ENCODE results near the gene ZNF550.
"Not testable (repeated sequence)": the region's sequence is repeated elsewhere in the genome, so short reads cannot be mapped to it uniquely, and the experiment has no call there.

The ZNF550 gene

DNA sequence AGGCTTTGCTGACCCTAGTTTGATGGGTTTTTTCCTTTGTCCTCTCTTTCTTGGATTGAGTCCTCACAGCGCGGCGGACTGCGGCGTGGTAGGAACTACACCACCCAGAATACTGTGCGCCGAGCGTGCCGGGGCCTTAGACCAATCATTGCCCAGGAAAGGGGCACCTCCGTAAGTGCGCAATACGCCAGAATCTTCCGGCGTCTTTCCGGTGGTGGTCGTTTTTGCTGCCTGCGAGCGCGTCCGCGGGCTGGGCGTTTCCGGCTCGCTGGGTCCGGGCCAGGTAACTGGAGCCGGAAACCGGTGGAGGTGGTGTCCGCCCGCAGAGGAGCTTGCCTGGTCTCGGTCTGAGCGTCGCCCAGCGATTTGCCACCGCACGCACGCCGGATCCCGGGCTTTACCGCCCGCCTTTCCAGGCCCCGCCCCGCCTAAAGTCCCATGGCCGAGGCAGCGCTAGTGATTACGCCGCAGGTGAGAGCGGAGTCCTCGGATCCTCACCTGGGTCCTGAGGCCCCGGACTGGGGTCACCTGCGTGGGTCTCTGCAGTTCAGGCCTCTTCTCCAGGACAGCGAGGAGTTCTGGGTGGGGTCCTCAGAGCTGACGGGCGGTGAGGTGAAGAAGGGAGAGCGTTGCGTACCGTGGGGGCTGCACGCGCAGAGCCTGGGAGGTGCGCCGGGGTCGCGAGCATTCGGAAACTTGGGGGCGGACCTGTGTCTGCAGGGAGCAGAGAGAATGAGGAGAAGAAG, 32.4 kb downstream of the ZNF550 start, which contains the start of gene ZNF549:
Gene ZNF549, plus strand, starts transcription at position 221 of the 746 bp plus-strand sequence. Its CDS starts 218 bp downstream, at position 439.
- peak; percentile 73 for DNase-seq (ENCODE audit: low read depth)

DNA sequence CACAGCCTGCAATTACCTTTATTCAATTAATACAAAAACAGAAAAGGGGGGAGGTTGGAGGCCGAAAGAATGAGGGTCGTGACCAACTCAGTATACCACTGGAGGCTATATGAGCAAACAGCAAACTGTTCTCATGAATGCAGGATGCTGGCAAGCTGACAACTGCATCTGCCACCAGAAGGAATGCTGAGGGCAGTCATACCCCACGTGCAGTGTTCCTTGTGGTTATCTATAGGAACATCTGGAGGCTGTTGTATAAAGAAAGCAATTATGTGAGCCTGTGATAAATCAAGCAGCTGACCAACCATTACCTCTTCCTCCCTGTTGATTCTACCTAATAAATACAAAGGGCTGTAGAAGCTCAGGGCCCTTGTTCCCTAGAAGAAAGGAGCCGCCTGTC, 41.6 kb downstream of the ZNF550 start:
- not testable (repeated sequence) for DNase-seq (ENCODE audit: low read depth)

DNA sequence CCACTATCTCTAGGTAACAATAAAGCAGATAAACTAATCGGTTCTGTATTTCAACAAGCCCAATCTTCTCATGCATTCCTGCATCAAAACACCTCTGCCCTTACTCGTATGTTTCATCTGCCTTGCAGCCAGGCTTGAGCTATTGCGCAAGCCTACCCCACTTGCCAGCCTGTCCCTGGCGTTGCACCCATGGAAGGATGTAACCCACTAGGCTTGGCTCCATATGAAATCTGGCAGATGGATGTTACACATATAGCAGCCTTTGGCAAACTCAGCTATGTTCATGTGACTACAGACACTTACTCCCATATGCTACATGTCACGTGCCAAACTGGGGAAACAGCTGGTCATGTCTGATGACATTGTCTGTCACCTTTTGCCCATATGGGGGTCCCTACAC, 44.4 kb downstream of the ZNF550 start:
- no peak for DNase-seq (ENCODE audit: low read depth)

DNA sequence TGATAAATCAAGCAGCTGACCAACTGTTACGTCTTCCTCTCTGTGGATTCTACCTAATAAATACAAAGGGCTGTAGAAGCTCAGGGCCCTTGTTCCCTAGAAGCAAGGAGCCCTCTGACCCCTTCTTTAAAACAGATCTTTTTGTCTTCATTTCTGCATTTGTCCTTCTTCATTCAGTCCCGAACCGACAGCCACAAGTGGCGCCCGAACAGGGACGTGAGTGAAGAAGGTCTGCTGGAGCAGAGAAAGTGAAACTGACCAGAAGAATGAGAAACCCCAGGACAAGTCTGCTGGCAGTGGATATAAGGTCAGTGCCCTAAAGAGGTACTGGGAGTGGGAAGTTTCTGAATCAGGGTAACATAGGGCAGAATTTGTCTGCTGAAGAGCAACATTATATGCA, 46.8 kb downstream of the ZNF550 start:
- no peak for DNase-seq (ENCODE audit: low read depth)

DNA sequence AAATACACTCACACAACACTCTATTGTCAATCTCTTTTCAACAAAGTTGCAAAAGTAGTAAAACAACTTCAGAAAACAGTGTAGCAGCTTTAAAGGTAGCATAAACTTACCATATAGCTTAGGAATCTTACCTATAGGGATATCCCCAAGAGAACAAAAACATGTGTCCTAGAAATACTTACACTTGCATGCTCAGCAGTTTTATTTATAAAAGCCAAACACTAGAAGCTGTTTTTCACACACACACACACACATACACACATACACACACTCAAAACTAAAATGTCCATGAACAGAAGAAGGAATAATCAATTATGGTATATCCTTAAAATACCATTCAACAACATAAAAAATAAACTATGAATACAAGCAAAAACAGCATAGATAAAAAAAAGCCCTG, 48.2 kb downstream of the ZNF550 start:
- no peak for DNase-seq (ENCODE audit: low read depth)

DNA sequence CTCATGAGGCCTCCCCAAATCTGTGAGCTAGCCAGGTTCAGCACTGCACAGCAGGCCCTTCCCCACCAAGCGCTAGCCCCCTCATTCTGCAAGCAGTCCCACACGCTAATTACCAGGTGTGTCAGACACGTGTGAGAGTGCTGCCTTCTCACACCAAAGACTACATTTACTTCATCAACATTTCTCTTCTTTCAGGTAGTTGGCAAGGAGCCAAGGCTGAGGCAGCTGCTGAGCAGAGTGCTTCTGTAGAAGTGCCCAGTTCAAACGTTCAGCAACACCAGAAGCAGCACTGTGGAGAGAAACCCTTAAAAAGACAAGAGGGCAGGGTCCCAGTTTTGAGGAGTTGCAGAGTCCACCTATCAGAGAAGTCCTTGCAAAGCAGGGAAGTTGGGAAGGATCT, 53.5 kb downstream of the ZNF550 start:
- DNase-seq (ENCODE audit: low read depth): no peak

DNA sequence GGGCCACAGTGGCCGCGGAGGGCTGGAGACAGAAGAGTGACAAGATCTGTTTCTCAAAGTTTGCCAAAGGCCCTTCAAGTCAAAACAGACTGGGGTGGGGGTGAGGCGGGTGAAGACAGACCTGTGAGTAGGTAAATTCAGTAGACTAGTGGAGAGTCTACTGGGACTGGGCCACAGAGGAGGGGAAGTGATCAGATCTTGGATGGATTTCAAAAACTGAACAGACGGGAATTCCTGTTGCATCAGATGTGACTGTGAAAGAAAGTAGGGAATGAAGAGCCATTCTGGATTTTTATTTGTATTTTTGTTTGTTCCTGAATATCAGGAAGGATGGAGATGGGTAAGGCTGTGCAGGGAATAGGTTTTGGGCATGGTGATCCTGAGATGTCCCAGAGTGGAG, 59.3 kb downstream of the ZNF550 start:
- DNase-seq (ENCODE audit: low read depth): not testable (repeated sequence)

DNA sequence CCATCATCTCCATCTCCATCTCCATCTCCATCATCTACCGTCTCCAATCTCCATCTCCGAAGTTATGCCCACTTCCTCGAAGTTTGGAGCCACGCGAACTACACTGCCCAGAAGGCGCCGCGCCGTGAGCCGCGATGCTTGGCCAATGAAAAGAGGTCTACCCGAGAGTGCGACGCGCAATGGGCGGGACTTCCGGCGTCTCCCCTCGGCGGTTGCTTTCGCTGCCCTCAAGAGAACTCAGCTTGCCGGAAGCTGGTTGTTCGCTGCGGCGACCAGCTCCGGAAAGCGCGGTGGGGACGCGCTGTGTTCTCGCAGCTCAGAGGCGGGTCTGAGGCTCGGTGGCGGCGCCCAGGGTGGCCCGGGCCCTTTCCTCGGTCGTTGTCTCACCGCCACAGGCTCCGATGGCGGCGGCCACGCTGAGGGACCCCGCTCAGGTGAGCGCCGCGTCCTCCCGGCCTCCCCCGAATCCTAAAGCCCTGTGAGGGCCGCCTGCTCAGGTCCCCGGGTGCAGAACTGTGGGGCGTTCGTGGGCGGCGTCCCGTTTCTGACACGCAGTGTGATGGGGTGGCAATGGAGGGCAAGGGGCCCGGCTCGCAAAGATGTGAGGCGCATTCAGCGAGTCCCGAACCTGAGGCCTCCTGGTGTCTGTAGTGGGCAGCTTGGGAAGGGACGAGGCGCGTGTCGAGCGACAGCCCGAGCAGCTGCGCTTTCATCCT, 59.8 kb downstream of the ZNF550 start, which contains the start of gene ZNF773:
Gene ZNF773, plus strand, starts transcription at position 259 of the 716 bp plus-strand sequence. Its CDS starts 143 bp downstream, at position 402.
- DNase-seq (ENCODE audit: low read depth): peak; percentile 96

DNA sequence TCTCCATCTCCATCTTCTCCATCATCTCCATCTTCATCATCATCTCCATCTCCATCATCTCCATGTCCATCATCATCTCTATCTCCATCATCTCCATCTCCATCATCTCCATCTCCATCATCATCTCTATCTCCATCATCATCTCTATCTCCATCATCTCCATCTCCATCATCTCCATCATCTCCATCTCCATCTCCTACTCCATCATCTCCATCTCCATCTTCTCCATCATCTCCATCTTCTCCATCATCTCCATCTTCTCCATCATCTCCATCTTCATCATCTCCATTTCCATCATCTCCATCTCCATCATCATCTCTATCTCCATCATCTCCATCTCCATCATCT, 60.4 kb downstream of the ZNF550 start:
- DNase-seq (ENCODE audit: low read depth): not testable (repeated sequence)

DNA sequence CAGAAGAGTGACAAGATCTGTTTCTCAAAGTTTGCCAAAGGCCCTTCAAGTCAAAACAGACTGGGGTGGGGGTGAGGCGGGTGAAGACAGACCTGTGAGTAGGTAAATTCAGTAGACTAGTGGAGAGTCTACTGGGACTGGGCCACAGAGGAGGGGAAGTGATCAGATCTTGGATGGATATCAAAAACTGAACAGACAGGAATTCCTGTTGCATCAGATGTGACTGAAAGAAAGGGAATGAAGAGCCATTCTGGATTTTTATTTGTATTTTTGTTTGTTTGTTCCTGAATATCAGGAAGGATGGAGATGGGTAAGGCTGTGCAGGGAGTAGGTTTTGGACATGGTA, 71.4 kb downstream of the ZNF550 start:
- DNase-seq (ENCODE audit: low read depth): not testable (repeated sequence)

DNA sequence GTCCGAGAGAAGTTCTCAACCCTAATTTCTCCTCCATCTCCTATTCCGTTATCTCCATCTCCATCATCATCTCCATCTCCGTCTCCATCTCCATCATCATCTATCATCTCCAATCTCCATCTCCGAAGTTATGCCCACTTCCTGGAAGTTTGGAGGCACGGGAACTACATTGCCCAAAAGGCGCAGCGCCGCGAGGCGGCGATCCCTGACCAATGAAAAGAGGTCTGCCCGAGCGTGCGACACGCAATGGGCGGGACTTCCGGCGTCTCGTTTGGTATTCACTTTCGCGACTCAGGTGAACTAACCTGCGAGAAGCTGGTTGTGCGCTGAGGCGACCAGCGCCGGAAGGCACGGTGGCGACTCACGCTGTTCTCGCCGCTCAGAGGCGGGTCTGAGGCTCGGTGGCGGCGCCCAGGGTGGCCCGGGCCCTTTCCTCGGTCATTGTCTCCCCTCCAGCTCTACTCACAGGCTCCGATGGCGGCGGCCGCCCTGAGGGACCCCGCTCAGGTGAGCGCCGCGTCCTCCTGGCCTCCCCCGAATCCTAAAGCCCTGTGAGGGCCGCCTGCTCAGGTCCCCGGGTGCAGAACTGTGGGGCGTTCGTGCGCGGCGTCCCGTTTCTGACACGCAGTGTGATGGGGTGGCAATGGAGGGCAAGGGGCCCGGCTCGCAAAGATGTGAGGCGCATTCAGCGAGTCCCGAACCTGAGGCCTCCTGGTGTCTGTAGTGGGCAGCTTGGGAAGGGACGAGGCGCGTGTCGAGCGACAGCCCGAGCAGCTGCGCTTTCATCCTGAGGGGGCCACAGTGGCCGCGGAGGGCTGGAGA, 72.0 kb downstream of the ZNF550 start, which contains the start of gene ZNF419:
Gene ZNF419, plus strand, starts transcription at position 274 of the 822 bp plus-strand sequence. Its CDS starts 201 bp downstream, at position 475.
- DNase-seq (ENCODE audit: low read depth): peak; percentile 80

Measured in stimulated activated CD8-positive, alpha-beta memory T cell treated with anti-CD3 and anti-CD28 coated beads, Interleukin-15, amount 100 ng/mL, for 24 hours (primary cell).